Suppressor macrophage treated with lipopolysaccharide for 1 hour (primary cell): ENCODE measurements around the gene F2R.
"Not testable (repeated sequence)": the region's sequence is repeated elsewhere in the genome, so short reads cannot be mapped to it uniquely, and the experiment has no call there.

ENCODE experiments used
- DNase-seq, 3 donors: peaks; one replicate each; pipeline ENCODE4 v3.0.0-alpha.2; 2020 to 2022

Gene F2R

DNA sequence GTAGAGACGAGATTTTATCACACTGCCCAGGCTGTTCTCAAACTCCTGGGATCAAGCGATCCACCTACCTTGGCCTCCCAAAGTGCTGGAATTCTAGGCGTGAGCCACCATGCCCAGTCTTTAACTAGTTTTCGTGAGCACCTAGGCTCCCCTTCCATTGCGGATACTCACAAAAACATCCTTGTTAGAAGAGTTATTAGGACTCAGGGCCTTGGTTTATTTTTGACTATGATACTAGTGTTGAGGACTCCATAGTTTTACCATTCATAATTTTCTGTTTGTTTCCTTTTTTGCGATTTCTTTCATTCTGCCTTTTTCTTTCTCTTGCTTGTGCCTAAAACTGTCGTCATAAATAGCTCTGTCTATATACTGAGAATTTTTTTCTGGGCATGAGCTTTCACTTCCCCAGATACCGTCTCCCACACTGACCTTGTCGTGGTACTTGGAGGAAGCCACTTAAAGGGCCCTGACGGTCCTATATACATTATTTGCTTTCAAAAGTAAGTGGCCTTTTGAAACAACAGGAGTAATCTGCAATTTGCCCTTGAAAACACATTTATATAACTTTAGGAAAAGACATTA, 5.2 kb downstream of the F2R start:
- peak; percentile 68 to 78 (median 73) for DNase-seq

GRCh38 chr5:76723266-76723665, 7.3 kb downstream of the F2R start:
- no peak for DNase-seq

DNA sequence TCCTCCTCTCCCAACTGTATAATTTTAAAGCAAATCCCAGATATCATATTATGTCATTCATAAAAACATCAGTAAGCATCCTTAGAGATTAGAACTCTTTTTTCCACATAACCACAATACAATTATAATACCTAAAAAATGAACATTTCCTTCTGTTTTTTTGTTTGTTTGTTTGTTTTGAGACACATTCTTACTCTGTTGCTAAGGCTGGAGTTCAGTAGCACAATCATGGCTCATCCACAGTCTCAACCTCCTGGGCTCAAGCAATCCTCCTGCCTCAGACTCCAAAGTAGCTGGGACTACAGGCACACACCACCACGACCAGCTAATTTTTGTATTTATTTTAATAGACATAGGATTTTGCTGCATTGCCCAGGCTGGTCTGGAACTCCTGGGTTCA, 8.0 kb downstream of the F2R start:
- no peak for DNase-seq

- peak; percentile 37 to 50 (median 38) for DNase-seq
Measured at GRCh38 chr5:76724871-76725270, 8.9 kb downstream of the F2R start.

DNA sequence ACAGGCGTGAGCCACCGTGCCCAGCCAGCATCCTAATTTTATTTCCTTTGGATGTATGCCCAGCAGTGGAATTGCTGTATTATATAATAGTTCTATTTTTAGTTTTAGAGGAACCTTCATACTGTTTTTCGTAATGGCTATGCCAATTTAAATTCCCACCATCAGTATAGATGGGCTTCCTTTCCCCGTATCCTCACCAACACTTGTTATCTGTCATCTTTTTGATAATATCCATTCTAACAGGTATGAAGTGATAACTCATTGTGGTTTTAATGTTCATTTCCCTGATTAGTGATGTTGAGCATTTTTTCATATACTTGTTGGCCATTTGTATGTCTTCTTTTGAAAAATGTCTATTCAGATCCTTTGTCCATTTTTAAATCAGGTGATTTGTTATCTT, 13.0 kb downstream of the F2R start:
- no peak for DNase-seq

DNA sequence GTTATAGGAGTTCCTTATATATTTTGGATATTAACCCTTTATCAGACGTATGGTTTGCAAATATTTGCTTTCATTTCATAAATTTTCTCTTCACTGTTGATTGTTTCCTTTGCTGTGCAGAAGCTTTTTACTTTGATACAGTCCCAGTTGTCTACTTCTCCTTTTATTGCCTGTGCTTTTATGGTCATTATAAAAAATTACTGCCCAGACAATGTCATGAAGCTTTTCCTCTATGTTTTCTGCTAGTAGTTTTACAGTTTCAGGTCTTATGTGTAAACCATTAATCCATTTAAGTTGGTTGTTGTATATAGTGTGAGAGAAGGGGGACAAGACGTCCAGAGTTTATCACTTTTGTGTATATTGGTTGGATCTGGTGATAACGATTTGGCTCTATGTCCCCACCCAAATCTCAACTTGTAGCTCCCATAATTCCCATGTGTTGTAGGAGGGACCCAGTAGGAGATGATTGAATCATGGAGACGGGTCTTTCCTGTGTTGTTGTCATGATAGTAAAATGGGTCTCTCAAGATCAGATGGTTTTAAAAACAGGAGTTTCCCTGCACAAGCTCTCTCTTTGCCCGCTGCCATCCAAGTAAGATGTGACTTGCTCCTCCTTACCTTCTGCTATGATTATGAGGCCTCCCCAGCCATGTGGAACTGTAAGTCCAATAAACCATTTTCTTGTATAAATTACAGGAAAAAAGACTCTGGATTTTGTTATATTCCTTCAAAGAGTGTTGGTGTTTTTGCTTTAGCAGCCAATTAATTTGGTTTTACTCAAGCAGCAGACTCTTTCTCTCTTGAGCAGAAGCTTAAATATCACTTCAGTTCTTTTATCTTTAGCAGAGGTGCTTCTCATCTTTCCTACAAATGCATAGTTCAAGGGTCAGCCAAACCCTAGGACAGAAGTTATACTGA, 13.7 kb downstream of the F2R start:
- no peak for DNase-seq

GRCh38 chr5:76732405-76733048, 16.6 kb downstream of the F2R start:
- no peak for DNase-seq

GRCh38 chr5:76733049-76733417, 17.1 kb downstream of the F2R start:
- no peak for DNase-seq

GRCh38 chr5:76735762-76736545, 20.0 kb downstream of the F2R start:
- DNase-seq = no peak

GRCh38 chr5:76736679-76737556, 21.0 kb downstream of the F2R start:
- DNase-seq = no peak

DNA sequence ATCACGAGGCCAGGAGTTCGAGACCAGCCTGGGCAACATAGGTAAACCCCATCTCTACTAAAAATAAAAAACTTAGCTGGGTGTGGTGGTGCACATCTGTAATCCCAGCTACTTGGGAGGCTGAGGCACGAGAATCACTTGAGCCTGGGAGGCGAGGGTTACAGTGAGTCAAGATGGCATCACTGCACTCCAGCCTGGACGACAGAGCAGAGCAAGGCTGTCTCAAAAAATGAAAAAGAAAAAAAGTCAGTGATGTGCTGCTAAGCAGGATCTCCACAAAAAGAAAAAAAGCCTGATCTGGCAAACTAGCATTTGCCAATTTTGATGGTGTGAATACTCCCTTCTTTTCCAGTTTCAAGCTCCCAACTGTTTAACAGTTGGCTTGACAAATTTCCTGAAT, 21.9 kb downstream of the F2R start:
- DNase-seq = no peak

GRCh38 chr5:76741506-76741905, 25.6 kb downstream of the F2R start:
- not testable (repeated sequence) for DNase-seq

- DNase-seq = peak in 1 of 3 donors; percentile 12
Measured at GRCh38 chr5:76742583-76742982, 26.7 kb downstream of the F2R start.

GRCh38 chr5:76744632-76745031, 28.7 kb downstream of the F2R start:
- DNase-seq = no peak

GRCh38 chr5:76745670-76746069, 29.7 kb downstream of the F2R start:
- DNase-seq = no peak

DNA sequence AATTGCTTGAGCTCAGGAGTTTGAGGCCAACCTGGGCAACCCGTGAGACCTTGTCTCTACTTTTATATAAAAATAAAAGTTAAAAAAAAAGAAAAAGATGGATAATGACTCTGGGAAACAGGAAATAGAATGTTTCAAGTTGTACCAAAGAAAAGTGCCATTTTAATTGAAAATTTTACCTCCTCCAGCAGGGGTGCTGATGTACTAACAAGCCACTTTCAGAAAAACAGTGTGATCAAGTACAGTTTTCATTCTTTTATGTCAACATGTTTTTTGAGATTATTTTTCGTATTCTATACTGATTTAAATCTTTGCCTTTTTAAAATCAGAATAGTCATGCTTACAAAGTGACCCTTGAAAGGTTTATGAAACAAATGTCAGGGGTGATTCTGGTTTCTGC, 30.8 kb downstream of the F2R start:
- no peak for DNase-seq

- peak in 2 of 3 donors; percentile 6 to 7 for DNase-seq
Measured at GRCh38 chr5:76747706-76748105, 31.8 kb downstream of the F2R start.

- DNase-seq = no peak
Measured at GRCh38 chr5:76751291-76751690, 35.4 kb downstream of the F2R start.

DNA sequence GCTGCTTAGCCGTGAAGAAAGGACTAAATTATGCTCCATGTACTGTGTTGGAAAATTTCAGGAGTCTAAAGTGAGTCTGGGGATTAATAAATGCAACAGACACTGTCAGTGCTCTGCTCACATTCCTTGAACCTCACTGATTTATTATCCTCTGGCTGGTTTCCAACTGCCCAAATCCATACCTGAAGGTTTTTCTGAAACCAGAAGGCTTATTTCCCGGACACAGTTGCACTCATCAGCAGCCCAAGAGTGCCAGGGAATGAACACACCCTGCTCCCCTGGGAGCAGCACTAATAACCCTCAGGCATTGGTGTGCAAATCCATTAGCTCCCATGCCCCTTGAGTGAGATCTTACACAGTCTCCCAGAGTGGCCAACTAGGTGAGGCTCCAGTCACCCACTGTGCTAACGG, 38.7 kb downstream of the F2R start:
- no peak for DNase-seq

GRCh38 chr5:76755779-76756637, 40.1 kb downstream of the F2R start:
- no peak for DNase-seq

DNA sequence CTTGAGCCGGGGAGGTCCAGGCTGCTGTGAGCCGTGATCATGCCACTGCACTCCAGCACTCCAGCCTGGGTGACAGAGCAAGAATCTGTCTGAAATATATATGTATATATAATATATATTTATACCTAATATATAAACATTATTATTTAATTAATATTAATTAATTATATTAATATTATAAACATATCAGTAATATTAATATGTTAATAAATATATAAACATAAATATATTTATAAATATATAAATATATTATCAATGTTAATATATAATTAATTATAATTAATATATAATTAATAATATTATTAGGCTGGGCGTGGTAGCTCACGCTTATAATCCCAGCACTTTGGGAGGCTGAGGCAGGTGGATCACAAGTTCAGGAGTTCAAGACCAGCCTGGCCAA, 41.1 kb downstream of the F2R start:
- no peak for DNase-seq
